ENCODE data around the gene OR6C4.
"Not testable (repeated sequence)": the region's sequence is repeated elsewhere in the genome, so short reads cannot be mapped to it uniquely, and the experiment has no call there.

The OR6C4 gene

GRCh38 chr12:55549302-55549701 lies at the start of gene OR6C4:
Gene OR6C4, plus strand, starts transcription at chr12:55549602. Its CDS starts 1,625 bp downstream, at chr12:55551227.
- H3K4me3 ChIP-seq (ENCODE audit: low read length), result no peak within 1 kb of the TSS
- no peak for TF ChIP-seq ZNF274 (IDR thresholded peaks at IDR 0.05; ENCODE audit: low read depth, low read length)

DNA sequence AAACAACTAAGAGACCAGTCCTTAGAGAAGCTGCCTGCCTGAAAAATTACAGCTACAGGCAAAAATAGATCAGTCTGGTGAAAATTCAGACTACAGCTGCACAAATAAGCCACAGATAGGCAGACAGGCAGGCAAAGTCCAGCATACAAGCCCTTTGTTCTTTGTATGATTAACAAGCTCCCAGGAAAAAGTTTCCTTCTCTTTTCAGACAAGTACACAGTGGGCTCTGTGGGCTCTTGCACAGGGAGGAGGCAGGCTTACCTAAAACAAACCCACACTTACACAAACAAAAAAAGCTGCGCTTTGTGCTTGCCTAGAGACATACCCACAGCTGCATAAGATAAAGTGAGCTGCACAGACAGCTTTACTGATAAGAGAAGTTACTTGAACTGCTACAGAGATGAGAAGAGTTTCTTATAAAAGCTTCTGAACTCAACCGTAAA lies 49.6 kb upstream of the OR6C4 start:
- H3K4me3 ChIP-seq (ENCODE audit: low read length), result no peak overlapping the region
- TF ChIP-seq ZNF274 (IDR thresholded peaks at IDR 0.05; ENCODE audit: low read depth, low read length), result no peak

DNA sequence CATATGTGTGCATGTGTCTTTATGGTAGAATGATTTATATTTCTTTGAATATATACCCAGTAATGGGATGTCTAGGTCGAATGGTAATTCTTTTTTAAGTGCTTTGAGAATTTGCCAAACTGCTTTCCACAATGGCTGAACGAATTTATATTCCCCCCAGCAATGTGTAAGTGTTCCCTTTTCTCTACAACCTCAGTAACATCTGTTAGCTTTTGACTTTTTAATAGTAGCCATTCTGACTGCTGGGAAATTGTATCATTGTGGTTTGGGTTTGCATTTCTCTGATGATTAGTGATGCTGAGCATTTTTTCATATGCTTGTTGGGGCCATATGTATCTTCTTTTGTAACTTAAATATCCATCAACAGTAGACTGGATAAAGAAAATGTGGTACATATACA lies 47.8 kb upstream of the OR6C4 start:
- no peak for TF ChIP-seq ZNF274 (IDR thresholded peaks at IDR 0.05; ENCODE audit: low read depth, low read length)
- no peak overlapping the region for H3K4me3 ChIP-seq (ENCODE audit: low read length)

DNA sequence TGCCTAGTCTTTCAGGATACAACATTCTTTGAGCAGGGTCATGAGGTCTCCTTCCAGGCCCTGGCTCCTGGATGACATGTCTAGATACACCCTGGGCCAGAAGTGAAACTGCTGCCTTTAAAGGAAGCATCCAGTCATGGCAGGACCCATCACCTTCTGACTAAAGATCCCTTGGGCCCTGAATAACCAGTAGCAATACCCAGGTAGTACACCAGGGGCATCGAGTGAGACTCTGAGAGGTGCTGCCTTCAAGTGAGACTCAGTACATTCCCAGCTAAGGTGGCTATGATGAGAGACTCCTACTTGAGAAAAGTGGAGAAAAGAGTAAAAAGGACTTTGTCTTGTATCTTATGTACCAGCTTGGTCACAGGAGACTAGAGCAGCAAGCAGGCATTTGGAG lies 33.7 kb upstream of the OR6C4 start:
- no peak for TF ChIP-seq ZNF274 (IDR thresholded peaks at IDR 0.05; ENCODE audit: low read depth, low read length)

GRCh38 chr12:55516391-55516790 lies 33.0 kb upstream of the OR6C4 start:
- no peak overlapping the region for H3K4me3 ChIP-seq (ENCODE audit: low read length)
- TF ChIP-seq ZNF274 (IDR thresholded peaks at IDR 0.05; ENCODE audit: low read depth, low read length), result no peak

More for the DNA sequence above, 33.7 kb upstream of the OR6C4 start:
- H3K4me3 ChIP-seq (ENCODE audit: low read length), result no peak overlapping the region

DNA sequence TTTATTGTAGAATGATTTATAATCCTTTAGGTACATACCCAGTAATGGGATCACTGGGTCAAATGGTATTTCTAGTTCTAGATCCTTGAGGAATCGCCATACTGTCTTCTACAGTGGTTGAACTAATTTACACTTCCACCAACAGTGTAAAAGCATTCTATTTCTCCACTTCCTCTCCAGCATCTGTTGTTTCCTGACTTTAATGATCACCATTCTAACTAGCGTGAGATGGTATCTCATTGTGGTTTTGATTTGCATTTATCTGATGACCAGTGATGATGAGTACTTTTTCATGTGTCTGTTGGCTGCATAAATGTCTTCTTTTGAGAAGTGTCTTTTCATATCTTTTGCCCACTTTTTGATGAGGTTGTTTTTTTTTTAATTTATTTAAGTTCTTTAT lies 1.2 kb upstream of the OR6C4 start:
- H3K4me3 ChIP-seq (ENCODE audit: low read length), result not testable (repeated sequence)

- H3K4me3 ChIP-seq (ENCODE audit: low read length), result no peak overlapping the region
- TF ChIP-seq ZNF274 (IDR thresholded peaks at IDR 0.05; ENCODE audit: low read depth, low read length), result no peak
Observed at GRCh38 chr12:55548756-55549155, 646 bp upstream of the OR6C4 start.

DNA sequence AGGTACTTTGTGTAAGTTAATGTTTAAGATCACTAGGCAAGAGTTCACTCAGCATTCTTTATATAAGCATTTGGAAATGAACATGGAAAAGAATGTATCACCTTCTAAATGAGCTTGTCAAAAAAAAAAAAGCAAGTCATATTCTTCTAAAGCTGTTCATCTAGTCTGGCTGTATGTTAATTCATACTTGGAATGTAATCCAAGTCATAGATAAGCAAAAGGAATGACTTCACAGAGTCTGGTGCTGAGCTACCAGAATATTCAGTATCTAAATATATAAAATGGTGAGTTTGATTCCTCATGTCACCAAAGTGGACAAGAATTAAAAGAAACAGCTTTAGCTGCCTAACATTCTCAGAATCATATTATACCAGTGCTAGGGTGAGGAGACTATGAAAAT lies 4.9 kb downstream of the OR6C4 start:
- TF ChIP-seq ZNF274 (IDR thresholded peaks at IDR 0.05; ENCODE audit: low read depth, low read length), result no peak
- no peak overlapping the region for H3K4me3 ChIP-seq (ENCODE audit: low read length)

DNA sequence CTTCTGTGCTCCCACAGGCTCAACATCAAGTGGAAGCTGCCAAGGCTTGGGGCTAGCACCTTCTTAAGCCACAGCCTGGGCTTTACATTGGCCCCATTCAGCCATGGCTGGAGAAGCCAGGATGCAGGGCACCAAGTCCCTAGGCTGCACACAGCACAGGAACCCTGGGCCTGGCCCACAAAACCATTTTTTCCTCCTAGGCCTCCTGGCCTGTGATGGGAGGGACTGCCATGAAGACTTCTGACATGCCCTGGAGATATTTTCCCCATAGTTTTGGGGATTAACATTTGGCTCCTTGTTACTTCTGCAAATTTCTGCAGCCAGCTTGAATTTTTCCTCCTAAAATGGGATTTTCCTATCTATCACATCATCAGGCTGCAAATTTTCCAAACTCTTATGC lies 20.7 kb downstream of the OR6C4 start:
- not testable (repeated sequence) for H3K4me3 ChIP-seq (ENCODE audit: low read length)

- not testable (repeated sequence) for H3K4me3 ChIP-seq (ENCODE audit: low read length)
Observed at GRCh38 chr12:55570689-55571088, 21.3 kb downstream of the OR6C4 start.

- H3K4me3 ChIP-seq (ENCODE audit: low read length), result no peak within 1 kb of the TSS
- TF ChIP-seq ZNF274 (IDR thresholded peaks at IDR 0.05; ENCODE audit: low read depth, low read length), result no peak
Observed at GRCh38 chr12:55572168-55572567, 22.8 kb downstream of the OR6C4 start, which contains the start of gene OR2AP1. Gene OR2AP1, plus strand, starts transcription at chr12:55572468. Its CDS starts 1,947 bp downstream, at chr12:55574415.

GRCh38 chr12:55582066-55582465 lies 32.7 kb downstream of the OR6C4 start:
- H3K4me3 ChIP-seq (ENCODE audit: low read length), result no peak overlapping the region
- TF ChIP-seq ZNF274 (IDR thresholded peaks at IDR 0.05; ENCODE audit: low read depth, low read length), result no peak

- no peak overlapping the region for H3K4me3 ChIP-seq (ENCODE audit: low read length)
- no peak for TF ChIP-seq ZNF274 (IDR thresholded peaks at IDR 0.05; ENCODE audit: low read depth, low read length)
Observed at GRCh38 chr12:55585817-55586216, 36.4 kb downstream of the OR6C4 start.

- not testable (repeated sequence) for H3K4me3 ChIP-seq (ENCODE audit: low read length)
Observed at GRCh38 chr12:55590152-55590551, 40.8 kb downstream of the OR6C4 start.

All from GM08714 (cell line).